Naive thymus-derived CD8-positive, alpha-beta T cell (primary cell): ENCODE data around the gene SYNGR2. TPM values are rescaled to one million over a fixed set of nuclear protein-coding genes. Genes with fewer than 3 reads are reported as not detected.

Source experiments
- ATAC-seq, 2 donors: fragments of 150-1000 bp; cut with Tn5 transposase in 1 of 2; sonication (Bioruptor Pico), chemical (Tn5 transposase) in 1 of 2; 1 replicate in 1 of 2; 2 replicates in 1 of 2; pipeline ENCODE4 v1.10.0; 2021; ENCODE audit warnings: mild to moderate bottlenecking in 2 of 2, moderate library complexity in 2 of 2
- POLR2A ChIA-PET: fragments of 350-600 bp; sonication (Branson Sonifier 250); formaldehyde crosslinking; loops from one replicate; lab custom pipeline; 2021; ENCODE audit warnings: antibody characterized with exemption; lab: Charles Lee
- DNase-seq, 10 donors: peaks; one replicate each; pipeline versions ENCODE4 v3.0.0 to v3.0.0-alpha.2; 2020 to 2022
- H3K27ac Mint-ChIP-seq, 10 donors: one replicate each; pipeline ENCODE4 v1.8.0; 2020 to 2022; ENCODE audit warnings: mild to moderate bottlenecking in 10 of 10, mixed read lengths in 10 of 10, moderate library complexity in 4 of 10, inconsistent platforms in 1 of 10
- H3K27me3 Mint-ChIP-seq, 5 donors: one replicate each; pipeline ENCODE4 v1.8.0; 2021 to 2022; ENCODE audit warnings: mixed read lengths in 5 of 5
- H3K36me3 Mint-ChIP-seq, 3 donors: one replicate each; pipeline ENCODE4 v1.8.0; 2020 to 2022; ENCODE audit warnings: mixed read lengths in 3 of 3, mild to moderate bottlenecking in 2 of 3, inconsistent platforms in 1 of 3
- H3K4me1 Mint-ChIP-seq, 4 donors: one replicate each; pipeline ENCODE4 v1.8.0; 2021 to 2022; ENCODE audit warnings: mixed read lengths in 4 of 4
- H3K4me3 Mint-ChIP-seq, 10 donors: one replicate each; pipeline ENCODE4 v1.8.0; 2020 to 2022; ENCODE audit warnings: mild to moderate bottlenecking in 10 of 10, mixed read lengths in 10 of 10, moderate library complexity in 6 of 10, inconsistent platforms in 1 of 10
- H3K9me3 Mint-ChIP-seq, 9 donors: one replicate each; pipeline ENCODE4 v1.8.0; 2020 to 2022; ENCODE audit warnings: mixed read lengths in 9 of 9, mild to moderate bottlenecking in 3 of 9, inconsistent platforms in 1 of 9, moderate library complexity in 1 of 9
- polyA plus RNA-seq, 3 donors: library from polyadenylated mRNA; unstranded; fragments of 300-500 nt; fragmentation: Illumina TruSeq; gene quantifications; one replicate each; pipeline ENCODE4 v1.2.3, GENCODE V29; 2021
- total RNA-seq, 8 experiments: library from RNA in 2 of 8; stranded (reverse) in 2 of 8; gene quantifications; one replicate each; pipeline ENCODE4 v1.2.3 and lab custom pipeline; 2021 to 2026

Gene SYNGR2
- total and polyA plus RNA-seq, 5 experiments from 2014 or later: 58.1 to 108 (median 88.4) TPM

- no peak overlapping the region for H3K4me3 Mint-ChIP-seq
- no peaks in the 10 kb centered on the region for H3K27me3 Mint-ChIP-seq
- POLR2A ChIA-PET: interaction anchor here (0.6 to 0.7 kb wide), 3 partner anchors 11 to 239 kb away, joined by 4 to 6 read pairs (median 5); partner anchors contain the start of gene BIRC5
- no peak for ATAC-seq
- no peak overlapping the region for H3K27ac Mint-ChIP-seq
- H3K9me3 Mint-ChIP-seq: no peaks in the 10 kb centered on the region
- H3K4me1 Mint-ChIP-seq: peaks cover 0 to 5% (median 0%) of the 10 kb centered on the region in 4 donors
- no peaks in the 10 kb centered on the region for H3K36me3 Mint-ChIP-seq
- DNase-seq: no peak
These were observed 34.3 kb downstream of the SYNGR2 start for GRCh38 chr17:78202666-78203065.

DNA sequence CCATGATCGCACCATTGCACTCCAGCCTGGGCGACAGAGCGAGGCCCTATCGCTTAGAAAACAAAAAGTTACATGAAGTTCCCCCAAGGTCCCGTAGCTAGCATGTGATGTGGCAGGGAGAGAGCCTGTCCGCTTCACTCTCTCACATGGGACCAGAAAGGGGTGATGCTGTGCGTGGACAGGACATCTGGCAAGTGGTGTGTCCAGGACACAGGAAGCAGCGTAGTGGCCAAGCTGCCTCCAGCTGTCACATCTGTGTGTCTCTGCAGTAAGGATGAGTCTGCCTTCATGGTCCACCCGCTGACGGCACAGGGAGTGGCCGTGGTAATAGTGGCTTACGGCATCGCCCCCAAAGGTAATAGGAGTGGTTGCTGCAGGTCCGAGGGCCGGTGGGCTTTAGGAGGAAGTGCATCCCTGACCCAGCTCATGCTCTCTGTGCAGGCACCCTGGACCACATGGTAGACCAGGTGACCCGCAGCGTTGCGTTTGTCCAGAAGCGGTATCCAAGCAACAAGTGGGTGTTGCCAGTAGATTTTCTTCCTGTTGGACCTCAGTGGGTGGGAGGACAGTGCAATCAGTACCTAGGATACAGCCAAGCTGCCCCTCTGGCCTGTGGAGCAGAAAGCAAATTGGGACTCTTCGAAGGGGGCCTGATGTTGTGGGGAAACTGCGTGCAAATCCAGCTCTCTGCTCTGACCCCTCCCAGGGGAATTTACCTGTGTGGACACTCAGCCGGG is 36.2 kb downstream of the SYNGR2 start:
- ATAC-seq: no peak
- Mint-ChIP-seq H3K27ac (peak overlapping the region in 1 of 10 donors; percentile 7), H3K36me3 (no peaks in the 10 kb centered on the region), H3K9me3 (no peaks in the 10 kb centered on the region), H3K4me3 (no peak overlapping the region), H3K4me1 (no peaks in the 10 kb centered on the region), H3K27me3 (no peaks in the 10 kb centered on the region)
- no peak for DNase-seq
- POLR2A ChIA-PET: interaction anchor here (0.5 to 0.6 kb wide), 2 partner anchors 134 to 1487 kb away, joined by 3 to 7 read pairs; no protein-coding TSS in a partner anchor

- no peak for ATAC-seq
- Mint-ChIP-seq H3K36me3 (no peaks in the 10 kb centered on the region), H3K9me3 (no peaks in the 10 kb centered on the region), H3K4me3 (no peak overlapping the region), H3K4me1 (no peaks in the 10 kb centered on the region), H3K27me3 (no peaks in the 10 kb centered on the region), H3K27ac (no peak overlapping the region)
- POLR2A ChIA-PET: no interaction called here
- no peak for DNase-seq
These were observed 36.9 kb downstream of the SYNGR2 start for GRCh38 chr17:78205124-78205775.

- Mint-ChIP-seq H3K9me3 (no peaks in the 10 kb centered on the region), H3K4me3 (no peak overlapping the region), H3K36me3 (no peaks in the 10 kb centered on the region), H3K27ac (no peak overlapping the region), H3K27me3 (no peaks in the 10 kb centered on the region), H3K4me1 (no peaks in the 10 kb centered on the region)
- ATAC-seq (no peak), DNase-seq (no peak)
- POLR2A ChIA-PET: interaction anchor here (0.7 kb wide), 1 partner anchor 18 kb away, joined by 6 read pairs; no protein-coding TSS in a partner anchor
These were observed 37.9 kb downstream of the SYNGR2 start for GRCh38 chr17:78206298-78206697.

DNA sequence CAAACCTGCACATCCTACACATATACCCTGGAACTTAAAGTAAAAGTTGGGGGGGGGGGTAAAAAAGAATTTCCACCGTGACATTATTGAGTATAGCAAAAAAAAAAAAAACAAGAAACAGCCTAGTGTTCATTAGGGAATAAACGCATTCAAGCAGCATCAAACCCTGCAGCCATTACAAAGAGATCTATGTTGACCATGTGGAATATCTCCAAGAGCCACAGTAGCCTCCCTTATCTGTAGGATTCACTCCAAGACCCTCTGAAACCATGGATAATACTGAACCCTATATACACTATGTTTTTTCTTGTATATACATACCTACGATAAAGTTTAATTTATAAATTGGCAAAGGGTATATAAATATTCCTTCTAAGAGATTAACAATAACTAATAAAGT is 40.1 kb downstream of the SYNGR2 start:
- no peak overlapping the region for H3K27ac Mint-ChIP-seq
- H3K4me1 Mint-ChIP-seq: peaks cover 0 to 1% (median 0%) of the 10 kb centered on the region in 4 donors
- no peaks in the 10 kb centered on the region for H3K27me3 Mint-ChIP-seq
- ATAC-seq (no peak), DNase-seq (no peak)
- POLR2A ChIA-PET: no interaction called here
- no peaks in the 10 kb centered on the region for H3K36me3 Mint-ChIP-seq
- H3K9me3 Mint-ChIP-seq: no peaks in the 10 kb centered on the region
- no peak overlapping the region for H3K4me3 Mint-ChIP-seq

DNA sequence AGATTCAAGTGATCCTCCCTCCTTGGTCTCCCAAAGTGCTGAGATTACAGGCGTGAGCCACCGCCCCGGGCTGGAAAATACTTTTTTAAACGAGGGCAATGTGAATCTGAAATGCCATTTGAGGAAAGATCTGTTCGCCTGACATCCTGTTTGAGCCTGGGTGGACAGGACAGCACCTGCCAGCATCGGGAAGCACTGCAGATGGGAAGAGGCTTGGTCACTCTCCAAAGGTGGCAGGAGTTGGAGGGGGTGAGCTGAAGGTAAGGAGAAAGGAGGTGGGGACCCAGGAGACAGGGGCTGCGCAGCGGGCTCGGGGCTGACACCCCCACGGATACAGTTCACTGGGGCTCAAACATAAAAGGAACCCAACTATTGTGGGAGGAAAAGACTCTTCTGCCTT is 41.7 kb downstream of the SYNGR2 start:
- Mint-ChIP-seq H3K4me3 (no peak overlapping the region), H3K27me3 (no peaks in the 10 kb centered on the region), H3K4me1 (peaks cover 4 to 11% (median 10%) of the 10 kb centered on the region in 4 donors), H3K9me3 (no peaks in the 10 kb centered on the region), H3K36me3 (no peaks in the 10 kb centered on the region), H3K27ac (no peak overlapping the region)
- DNase-seq (no peak), ATAC-seq (no peak)
- POLR2A ChIA-PET: no interaction called here

DNA sequence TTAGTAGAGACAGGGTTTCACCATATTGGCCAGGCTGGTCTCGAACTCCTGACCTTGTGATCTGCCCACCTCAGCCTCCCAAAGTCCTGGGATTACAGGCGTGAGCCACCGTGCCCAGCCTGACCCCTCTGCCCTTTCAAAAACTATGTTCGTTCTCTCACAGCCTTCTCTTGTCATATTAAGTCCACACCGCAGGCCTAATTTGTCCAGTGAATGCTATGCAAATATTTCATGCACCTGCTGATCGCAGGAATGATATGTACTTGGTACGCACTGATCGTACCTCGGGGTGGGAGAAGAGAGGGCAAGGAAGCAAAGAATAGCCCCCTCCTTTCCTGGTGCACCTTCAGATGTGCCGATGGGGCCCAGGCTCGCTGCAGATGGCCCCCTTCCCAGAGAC is 42.7 kb downstream of the SYNGR2 start:
- no peaks in the 10 kb centered on the region for H3K36me3 Mint-ChIP-seq
- no peak overlapping the region for H3K27ac Mint-ChIP-seq
- peaks cover 4 to 11% (median 10%) of the 10 kb centered on the region in 4 donors for H3K4me1 Mint-ChIP-seq
- no peaks in the 10 kb centered on the region for H3K9me3 Mint-ChIP-seq
- ATAC-seq: no peak
- H3K27me3 Mint-ChIP-seq: no peaks in the 10 kb centered on the region
- POLR2A ChIA-PET: no interaction called here
- DNase-seq: no peak
- H3K4me3 Mint-ChIP-seq: no peak overlapping the region

GRCh38 chr17:78214016-78214705 is 45.8 kb downstream of the SYNGR2 start, which contains the start of gene BIRC5:
TSS of gene BIRC5 (plus strand) at chr17:78214253. CDS start at chr17:78214317, 64 bp downstream.
- H3K4me1 Mint-ChIP-seq: peaks cover 4 to 11% (median 10%) of the 10 kb centered on the region in 4 donors
- peak; percentile 100 for ATAC-seq
- POLR2A ChIA-PET: interaction anchor here (0.6 to 1.4 kb wide), 5 partner anchors 11 to 93 kb away, joined by 3 to 6 read pairs (median 3); no protein-coding TSS in a partner anchor
- H3K9me3 Mint-ChIP-seq: no peaks in the 10 kb centered on the region
- peak; percentile 78 to 92 (median 88) for DNase-seq
- no peaks in the 10 kb centered on the region for H3K36me3 Mint-ChIP-seq
- peak within 1 kb of the TSS; percentile 50 to 78 (median 70) for H3K4me3 Mint-ChIP-seq
- H3K27ac Mint-ChIP-seq: no peak within 1 kb of the TSS
- H3K27me3 Mint-ChIP-seq: no peaks in the 10 kb centered on the region

DNA sequence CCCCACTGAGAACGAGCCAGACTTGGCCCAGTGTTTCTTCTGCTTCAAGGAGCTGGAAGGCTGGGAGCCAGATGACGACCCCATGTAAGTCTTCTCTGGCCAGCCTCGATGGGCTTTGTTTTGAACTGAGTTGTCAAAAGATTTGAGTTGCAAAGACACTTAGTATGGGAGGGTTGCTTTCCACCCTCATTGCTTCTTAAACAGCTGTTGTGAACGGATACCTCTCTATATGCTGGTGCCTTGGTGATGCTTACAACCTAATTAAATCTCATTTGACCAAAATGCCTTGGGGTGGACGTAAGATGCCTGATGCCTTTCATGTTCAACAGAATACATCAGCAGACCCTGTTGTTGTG is 46.3 kb downstream of the SYNGR2 start:
- ATAC-seq: no peak
- H3K27ac Mint-ChIP-seq: no peak overlapping the region
- DNase-seq: no peak
- H3K9me3 Mint-ChIP-seq: no peaks in the 10 kb centered on the region
- POLR2A ChIA-PET: interaction anchor here (1.4 kb wide), 1 partner anchor 35 kb away, joined by 3 read pairs; no protein-coding TSS in a partner anchor
- peaks cover 4 to 11% (median 10%) of the 10 kb centered on the region in 4 donors for H3K4me1 Mint-ChIP-seq
- H3K27me3 Mint-ChIP-seq: no peaks in the 10 kb centered on the region
- H3K4me3 Mint-ChIP-seq: peak overlapping the region; percentile 49 to 78 (median 70)
- no peaks in the 10 kb centered on the region for H3K36me3 Mint-ChIP-seq

GRCh38 chr17:78219396-78220150 is 51.2 kb downstream of the SYNGR2 start:
- no peaks in the 10 kb centered on the region for H3K27me3 Mint-ChIP-seq
- DNase-seq (no peak), ATAC-seq (no peak)
- H3K4me3 Mint-ChIP-seq: no peak overlapping the region
- no peaks in the 10 kb centered on the region for H3K9me3 Mint-ChIP-seq
- H3K27ac Mint-ChIP-seq: peak overlapping the region in 2 of 10 donors; percentile 11 to 33
- no peaks in the 10 kb centered on the region for H3K36me3 Mint-ChIP-seq
- POLR2A ChIA-PET: interaction anchor here (0.7 kb wide), 1 partner anchor 18 kb away, joined by 4 read pairs; no protein-coding TSS in a partner anchor
- H3K4me1 Mint-ChIP-seq: peaks cover 1 to 4% (median 1%) of the 10 kb centered on the region in 4 donors
